GM23338 (cell line): ENCODE results near the gene CBFA2T2. TPM values are rescaled to one million over a fixed set of nuclear protein-coding genes. Genes with fewer than 3 reads are reported as not detected.

Experiments
- ATAC-seq: fragments of 200-7000 bp; cut with Tn5 transposase; 3 replicates; pipeline ENCODE4 v1.9.1; 2020
- DNase-seq: peaks from one replicate; pipeline ENCODE4 v3.0.0-alpha.2; 2015; ENCODE audit warnings: low spot score
- H2AFZ ChIP-seq: fragments of 200-600 bp; sonication (generic); 2 replicates; pipeline ENCODE4 v1.8.0; 2016; ENCODE audit warnings: antibody characterized with exemption, mild to moderate bottlenecking, moderate library complexity
- H3F3A ChIP-seq: fragments of 200-600 bp; sonication (generic); replicated peaks from 2 replicates; pipeline ENCODE4 v1.8.0; 2017; ENCODE audit warnings: antibody characterized with exemption, mixed run types, low read depth
- H3K27ac ChIP-seq: fragments of 200-600 bp; sonication (generic); 2 replicates; pipeline ENCODE4 v1.6.1; 2016; ENCODE audit warnings: low read depth
- H3K27me3 ChIP-seq: fragments of 200-600 bp; sonication (generic); 2 replicates; pipeline ENCODE4 v1.8.0; 2016; ENCODE audit warnings: mild to moderate bottlenecking, mixed run types, moderate library complexity; ENCODE audit not compliant: insufficient read depth
- H3K36me3 ChIP-seq: fragments of 200-600 bp; sonication (generic); 2 replicates; pipeline ENCODE4 v1.8.0; 2016; ENCODE audit warnings: mild to moderate bottlenecking; ENCODE audit not compliant: insufficient read depth
- H3K4me1 ChIP-seq: fragments of 200-600 bp; sonication (generic); 2 replicates; pipeline ENCODE4 v1.8.0; 2016; ENCODE audit warnings: mild to moderate bottlenecking, moderate library complexity; ENCODE audit not compliant: insufficient read depth
- H3K4me2 ChIP-seq: fragments of 200-600 bp; sonication (generic); 2 replicates; pipeline ENCODE4 v1.7.1; 2017; ENCODE audit warnings: mixed run types
- H3K4me3 ChIP-seq: fragments of 200-600 bp; sonication (generic); 2 replicates; pipeline ENCODE4 v1.6.1; 2016; ENCODE audit warnings: mixed run types
- H3K79me2 ChIP-seq: fragments of 200-600 bp; sonication (generic); replicated peaks from 2 replicates; pipeline ENCODE4 v1.8.0; 2017; ENCODE audit warnings: mild to moderate bottlenecking; ENCODE audit not compliant: insufficient read depth
- H3K9me2 ChIP-seq: fragments of 200-600 bp; sonication (generic); 2 replicates; pipeline ENCODE4 v1.8.0; 2017; ENCODE audit not compliant: insufficient read depth
- H4K20me1 ChIP-seq: fragments of 200-600 bp; sonication (generic); replicated peaks from 2 replicates; pipeline ENCODE4 v1.8.0; 2017; ENCODE audit warnings: mild to moderate bottlenecking; ENCODE audit not compliant: insufficient read depth
- H3K27ac Mint-ChIP-seq: 2 replicates; pipeline ENCODE4 v1.8.0; 2020; ENCODE audit warnings: inconsistent platforms, mild to moderate bottlenecking, moderate library complexity, mixed read lengths
- H3K27me3 Mint-ChIP-seq: 3 replicates; pipeline ENCODE4 v1.8.0; 2022; ENCODE audit warnings: low read depth, mild to moderate bottlenecking, moderate library complexity, mixed read lengths, inconsistent platforms; ENCODE audit not compliant: insufficient read depth, poor library complexity
- H3K36me3 Mint-ChIP-seq: 3 replicates; pipeline ENCODE4 v1.8.0; 2021; ENCODE audit warnings: low read depth, mild to moderate bottlenecking, inconsistent platforms, moderate library complexity, mixed read lengths
- H3K4me1 Mint-ChIP-seq: 3 replicates; pipeline ENCODE4 v1.8.0; 2020; ENCODE audit warnings: mild to moderate bottlenecking, inconsistent platforms, mixed read lengths
- H3K4me3 Mint-ChIP-seq: 3 replicates; pipeline ENCODE4 v1.8.0; 2021; ENCODE audit warnings: moderate library complexity, mild to moderate bottlenecking, inconsistent platforms, mixed read lengths
- H3K9me3 Mint-ChIP-seq: 3 replicates; pipeline ENCODE4 v1.8.0; 2020; ENCODE audit warnings: moderate library complexity, mild to moderate bottlenecking, inconsistent platforms, mixed read lengths
- CREB1 ChIP-seq: fragments of 250-450 bp; sonication (Bioruptor Pico); IDR thresholded peaks from 2 replicates; pipeline ENCODE4 v1.5.0; 2020; ENCODE audit warnings: low read depth, mild to moderate bottlenecking, moderate library complexity
- CTCF ChIP-seq, 2 experiments: fragments of 200-600 bp in 1 of 2; sonication (generic) in 1 of 2; conservative IDR thresholded peaks; 2 replicates each; pipeline versions ENCODE4 v1.5.1 to v1.6.1; 2016 to 2017; ENCODE audit warnings: antibody characterized with exemption in 2 of 2, low read depth in 2 of 2, mild to moderate bottlenecking in 2 of 2, moderate library complexity in 1 of 2
- EZH2 ChIP-seq: fragments of 200-600 bp; sonication (generic); IDR thresholded peaks from one replicate; pipeline ENCODE4 v1.8.0; 2017; ENCODE audit warnings: antibody characterized with exemption, mild to moderate bottlenecking, low read depth; ENCODE audit not compliant: unreplicated experiment
- EZH2phosphoT487 ChIP-seq: fragments of 200-600 bp; sonication (generic); IDR thresholded peaks from one replicate; pipeline ENCODE4 v1.8.1; 2018; ENCODE audit warnings: antibody characterized with exemption; ENCODE audit not compliant: unreplicated experiment
- JUNB ChIP-seq: IDR thresholded peaks from one replicate; pipeline ENCODE4 v1.6.1; 2016; ENCODE audit warnings: antibody characterized with exemption; ENCODE audit not compliant: unreplicated experiment
- NANOG ChIP-seq: IDR thresholded peaks from 2 replicates; pipeline ENCODE4 v1.6.1; 2016; ENCODE audit warnings: antibody characterized with exemption, borderline replicate concordance
- POLR2AphosphoS5 ChIP-seq: IDR thresholded peaks from 2 replicates; pipeline ENCODE4 v1.6.1; 2016; ENCODE audit warnings: antibody characterized with exemption, low read depth
- REST ChIP-seq: IDR thresholded peaks from one replicate; pipeline ENCODE4 v1.6.1; 2018; ENCODE audit warnings: antibody characterized with exemption; ENCODE audit not compliant: unreplicated experiment
- ZNF114 ChIP-seq: fragments of 250-450 bp; sonication (Bioruptor Pico); IDR thresholded peaks from 2 replicates; pipeline ENCODE4 v1.5.0; 2020; ENCODE audit warnings: mild to moderate bottlenecking, moderate library complexity
- ZNF331 ChIP-seq: fragments of 250-450 bp; sonication (Bioruptor Pico); IDR thresholded peaks from 2 replicates; pipeline ENCODE4 v1.5.0; 2020; ENCODE audit warnings: low read depth, mild to moderate bottlenecking, moderate library complexity
- ZNF462 ChIP-seq: fragments of 250-450 bp; sonication (Bioruptor Pico); IDR thresholded peaks from 2 replicates; pipeline ENCODE4 v1.5.0; 2020; ENCODE audit warnings: mild to moderate bottlenecking, moderate library complexity
- polyA plus RNA-seq: library from polyadenylated mRNA; unstranded; fragments of >200 nt; fragmentation: Nextera tagmentation; extraction: Ambion mirVana; gene quantifications from 2 replicates; pipeline ENCODE4 v1.2.1, GENCODE V29; 2016
- total RNA-seq: library from RNA; depleted of rRNA; stranded (reverse); fragments of >200 nt; shearing (Covaris generic); gene quantifications from 2 replicates; pipeline ENCODE4 v1.2.3, GENCODE V29; 2014

The CBFA2T2 gene
- total and polyA plus RNA-seq, 2 experiments from 2014 or later = 12.7 to 15.8 TPM

- 0 out of 2 replicates have a peak, but pooled peaks cover 6% of the 10 kb centered on the region for H3K27me3 ChIP-seq
- no peaks in the 10 kb centered on the region for H3K36me3 ChIP-seq
- Mint-ChIP-seq H3K4me3 (no peak overlapping the region), H3K9me3 (no peaks in the 10 kb centered on the region; the same call in 2 of the 3 replicates), H3K4me1 (peaks cover 15% of the 10 kb centered on the region), H3K36me3 (no peaks in the 10 kb centered on the region; the same call in 2 of the 3 replicates), H3K27me3 (peaks cover 18% of the 10 kb centered on the region), H3K27ac (no peak overlapping the region)
- H3K4me1 ChIP-seq = no peaks in the 10 kb centered on the region; the same call in 1 of the 2 replicates
- no peaks in the 10 kb centered on the region for H3F3A ChIP-seq
- no peak overlapping the region for H3K4me3 ChIP-seq
- DNase-seq (no peak), ATAC-seq (no peak)
- TF ChIP-seq EZH2phosphoT487 (no peak), NANOG (no peak), EZH2 (no peak), ZNF331 (no peak), POLR2AphosphoS5 (no peak), JUNB (no peak)
- no peaks in the 10 kb centered on the region for H3K79me2 ChIP-seq
- H4K20me1 ChIP-seq = no peaks in the 10 kb centered on the region; the same call in 1 of the 2 replicates
- H3K9me2 ChIP-seq = no peaks in the 10 kb centered on the region
- H3K4me2 ChIP-seq = no peak overlapping the region
- H2AFZ ChIP-seq = no peak overlapping the region
- H3K27ac ChIP-seq = no peak overlapping the region
Measured at GRCh38 chr20:33658510-33658909, 168.6 kb downstream of the CBFA2T2 start.

- no peak overlapping the region for H3K4me3 Mint-ChIP-seq
- Histone ChIP-seq H3K79me2 (no peaks in the 10 kb centered on the region), H3K4me1 (no peaks in the 10 kb centered on the region; the same call in 1 of the 2 replicates), H3K36me3 (no peaks in the 10 kb centered on the region), H3K27ac (no peak overlapping the region), H2AFZ (no peak overlapping the region), H4K20me1 (no peaks in the 10 kb centered on the region; the same call in 1 of the 2 replicates), H3F3A (no peaks in the 10 kb centered on the region), H3K4me3 (no peak overlapping the region), H3K27me3 (0 out of 2 replicates have a peak, but pooled peaks cover 6% of the 10 kb centered on the region), H3K4me2 (no peak overlapping the region), H3K9me2 (no peaks in the 10 kb centered on the region)
- H3K27me3 Mint-ChIP-seq = peaks cover 18% of the 10 kb centered on the region
- no peak overlapping the region for H3K27ac Mint-ChIP-seq
- no peaks in the 10 kb centered on the region; the same call in 2 of the 3 replicates for H3K9me3 Mint-ChIP-seq
- ATAC-seq (no peak), DNase-seq (no peak)
- H3K4me1 Mint-ChIP-seq = peaks cover 11% of the 10 kb centered on the region
- no peaks in the 10 kb centered on the region; the same call in 2 of the 3 replicates for H3K36me3 Mint-ChIP-seq
- no peak for TF ChIP-seq ZNF462 (CRISPR knock-in tag)
- TF ChIP-seq NANOG = no peak
- no peak for TF ChIP-seq ZNF114 (CRISPR knock-in tag)
- no peak for TF ChIP-seq JUNB
- TF ChIP-seq CTCF (conservative IDR thresholded peaks at IDR 0.05; ENCODE audit: low read depth in 2 of 2) = no peak
- no peak for TF ChIP-seq EZH2phosphoT487
- TF ChIP-seq REST = no peak
- TF ChIP-seq CREB1 = no peak
Measured at GRCh38 chr20:33658929-33659328, 169.0 kb downstream of the CBFA2T2 start.
